BLaER1 (cell line): Measurements from ENCODE around the gene KRTAP10-9.
"Not testable (repeated sequence)": the region's sequence is repeated elsewhere in the genome, so short reads cannot be mapped to it uniquely, and the experiment has no call there.

Experiments used
- H3K27ac ChIP-seq: shearing (Covaris generic); formaldehyde crosslinking; 2 replicates; pipeline ENCODE4 v1.8.1; 2022
- H3K27me3 ChIP-seq: shearing (Covaris generic); formaldehyde crosslinking; 2 replicates; pipeline ENCODE4 v1.8.1; 2022
- H3K36me3 ChIP-seq: shearing (Covaris generic); formaldehyde crosslinking; 2 replicates; pipeline ENCODE4 v1.8.1; 2022
- H3K4me1 ChIP-seq: shearing (Covaris generic); formaldehyde crosslinking; 2 replicates; pipeline ENCODE4 v1.8.1; 2022
- H3K4me2 ChIP-seq: shearing (Covaris generic); formaldehyde crosslinking; 2 replicates; pipeline ENCODE4 v1.8.1; 2022
- H3K4me3 ChIP-seq: shearing (Covaris generic); formaldehyde crosslinking; 2 replicates; pipeline ENCODE4 v1.8.1; 2022
- H3K9ac ChIP-seq: shearing (Covaris generic); formaldehyde crosslinking; 2 replicates; pipeline ENCODE4 v1.8.1; 2022
- H3K9me3 ChIP-seq: shearing (Covaris generic); formaldehyde crosslinking; 2 replicates; pipeline ENCODE4 v1.8.1; 2022
- H4K20me1 ChIP-seq: shearing (Covaris generic); formaldehyde crosslinking; 2 replicates; pipeline ENCODE4 v1.8.1; 2022
- Cebpa-rat ChIP-seq: shearing (Covaris generic); IDR thresholded peaks from 2 replicates; pipeline ENCODE4 v1.8.1; 2022

Gene KRTAP10-9

DNA sequence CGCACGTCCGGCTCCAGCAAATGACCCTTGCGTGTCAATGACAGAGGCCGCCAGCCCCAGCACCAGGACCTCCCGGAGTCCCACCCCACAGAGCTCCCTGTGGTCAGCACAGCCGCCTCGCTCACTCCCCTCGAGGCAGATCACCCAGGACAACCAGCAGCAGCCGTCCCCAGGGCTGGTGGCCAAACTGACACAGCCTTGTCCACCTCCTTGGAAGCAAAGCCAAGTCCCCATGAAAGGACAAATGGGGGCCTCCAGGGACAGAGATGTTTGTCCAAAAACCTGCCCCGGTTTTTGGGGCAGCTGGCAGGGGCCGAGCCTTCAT, 12.4 kb downstream of the KRTAP10-9 start:
- Histone ChIP-seq H3K4me2 (no peak overlapping the region), H3K27me3 (no peaks in the 10 kb centered on the region)
- no peak for TF ChIP-seq Cebpa-rat

GRCh38 chr21:44640761-44641160, 13.9 kb downstream of the KRTAP10-9 start:
- Histone ChIP-seq H3K4me2 (no peak overlapping the region), H3K4me1 (no peaks in the 10 kb centered on the region), H3K27ac (no peak overlapping the region), H3K9ac (no peak overlapping the region), H3K27me3 (no peaks in the 10 kb centered on the region), H3K4me3 (no peak overlapping the region), H3K36me3 (no peaks in the 10 kb centered on the region), H3K9me3 (peaks cover 49% of the 10 kb centered on the region), H4K20me1 (no peaks in the 10 kb centered on the region)
- no peak for TF ChIP-seq Cebpa-rat

More for the DNA sequence above, 12.4 kb downstream of the KRTAP10-9 start:
- H3K4me3 ChIP-seq = no peak overlapping the region
- H4K20me1 ChIP-seq = no peaks in the 10 kb centered on the region
- peaks cover 35% of the 10 kb centered on the region for H3K9me3 ChIP-seq
- no peak overlapping the region for H3K9ac ChIP-seq
- H3K27ac ChIP-seq = no peak overlapping the region
- no peaks in the 10 kb centered on the region for H3K36me3 ChIP-seq
- H3K4me1 ChIP-seq = no peaks in the 10 kb centered on the region

GRCh38 chr21:44643741-44644310, 16.9 kb downstream of the KRTAP10-9 start:
- no peak overlapping the region for H3K4me3 ChIP-seq
- no peak for TF ChIP-seq Cebpa-rat
- no peak overlapping the region for H3K9ac ChIP-seq
- no peaks in the 10 kb centered on the region for H4K20me1 ChIP-seq
- no peaks in the 10 kb centered on the region for H3K36me3 ChIP-seq
- H3K4me2 ChIP-seq = no peak overlapping the region
- H3K27ac ChIP-seq = no peak overlapping the region
- H3K27me3 ChIP-seq = no peaks in the 10 kb centered on the region
- H3K4me1 ChIP-seq = peaks cover 14% of the 10 kb centered on the region
- H3K9me3 ChIP-seq = peaks cover 50% of the 10 kb centered on the region

GRCh38 chr21:44644878-44645277, 18.0 kb downstream of the KRTAP10-9 start:
- H3K4me2 ChIP-seq = no peak overlapping the region
- H3K36me3 ChIP-seq = no peaks in the 10 kb centered on the region
- no peak overlapping the region for H3K27ac ChIP-seq
- H3K9ac ChIP-seq = no peak overlapping the region
- H3K4me1 ChIP-seq = peaks cover 23% of the 10 kb centered on the region
- peaks cover 51% of the 10 kb centered on the region for H3K9me3 ChIP-seq
- no peak for TF ChIP-seq Cebpa-rat
- no peaks in the 10 kb centered on the region for H4K20me1 ChIP-seq
- no peaks in the 10 kb centered on the region for H3K27me3 ChIP-seq
- H3K4me3 ChIP-seq = no peak overlapping the region

- H3K4me3 ChIP-seq, H3K27me3 ChIP-seq, H3K27ac ChIP-seq, H3K36me3 ChIP-seq, H4K20me1 ChIP-seq: not testable (repeated sequence)
- H3K4me1 ChIP-seq = peaks cover 34% of the 10 kb centered on the region
- 0 out of 2 replicates have a peak within 1 kb of the TSS, but pooled peaks have one; percentile 15 for H3K9ac ChIP-seq
- H3K9me3 ChIP-seq = peaks cover 55% of the 10 kb centered on the region
- H3K4me2 ChIP-seq = peak within 1 kb of the TSS; percentile 12; the same call in 1 of the 2 replicates
Measured at GRCh38 chr21:44646366-44647221, 19.7 kb downstream of the KRTAP10-9 start, which contains the start of gene KRTAP10-11. Gene KRTAP10-11 (plus strand): TSS chr21:44646414. CDS start chr21:44646459, 45 bp downstream.

DNA sequence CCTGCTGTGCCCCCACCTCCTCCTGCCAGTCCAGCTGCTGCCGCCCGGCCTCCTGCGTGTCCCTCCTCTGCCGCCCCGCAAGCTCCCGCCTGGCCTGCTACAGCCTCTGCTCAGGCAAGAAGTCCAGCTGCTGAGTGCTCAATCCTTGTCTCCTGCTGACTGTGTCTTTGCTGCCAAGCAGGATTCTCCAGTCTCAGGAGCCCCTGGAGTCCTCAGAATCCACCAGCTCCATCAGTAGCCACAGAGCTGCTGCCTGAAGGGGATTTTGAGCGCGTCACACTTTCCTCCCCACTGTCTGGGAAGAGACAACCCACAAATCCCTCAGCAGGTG, 20.3 kb downstream of the KRTAP10-9 start:
- Histone ChIP-seq H3K27ac (no peak overlapping the region), H3K4me3 (no peak overlapping the region), H3K27me3 (no peaks in the 10 kb centered on the region), H3K9ac (0 out of 2 replicates have a peak overlapping the region, but pooled peaks have one; percentile 15), H3K4me2 (peak overlapping the region; percentile 12; the same call in 1 of the 2 replicates), H3K36me3 (no peaks in the 10 kb centered on the region), H3K9me3 (peaks cover 59% of the 10 kb centered on the region), H4K20me1 (no peaks in the 10 kb centered on the region), H3K4me1 (peaks cover 38% of the 10 kb centered on the region)
- TF ChIP-seq Cebpa-rat = no peak

DNA sequence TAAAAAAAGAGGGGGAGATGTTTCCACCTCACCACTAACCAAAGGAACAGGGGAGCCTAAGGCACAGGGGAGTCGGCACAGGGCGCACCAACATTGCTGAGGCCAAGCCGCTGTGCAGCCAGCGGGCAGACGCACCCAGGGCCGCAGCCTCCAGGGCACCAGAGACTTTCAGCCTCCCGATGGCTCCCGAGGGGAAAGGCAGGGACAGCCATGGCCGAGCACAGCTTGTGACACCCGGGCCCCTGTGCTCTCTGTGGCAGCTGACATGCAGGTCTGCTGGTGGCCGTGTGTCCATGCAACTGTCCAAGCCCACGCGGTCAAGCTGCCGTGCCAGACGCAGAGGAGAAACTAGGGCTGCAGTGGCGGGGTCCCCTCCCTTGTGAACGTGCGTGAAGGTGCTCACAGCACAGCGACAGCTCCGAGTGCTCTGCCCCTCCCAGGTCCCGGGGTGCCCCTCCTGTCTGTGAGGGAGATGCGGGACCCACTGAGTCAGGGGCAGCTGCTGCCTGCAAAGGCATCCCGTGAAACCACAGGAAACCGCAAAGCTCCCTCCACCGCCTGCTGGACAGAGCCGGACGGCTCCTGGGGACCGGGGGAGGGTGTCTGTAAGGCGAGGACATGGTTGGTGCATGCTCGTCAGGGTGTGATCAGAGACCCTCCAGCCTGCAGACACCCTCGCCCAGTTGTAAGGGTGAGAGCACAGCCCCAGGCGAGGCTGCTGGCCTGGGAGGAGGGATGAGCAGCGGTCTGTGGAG, 21.8 kb downstream of the KRTAP10-9 start:
- Histone ChIP-seq H3K4me1 (peaks cover 53% of the 10 kb centered on the region), H3K9ac (no peak overlapping the region), H3K27ac (no peak overlapping the region; the same call in 1 of the 2 replicates), H3K27me3 (no peaks in the 10 kb centered on the region), H4K20me1 (no peaks in the 10 kb centered on the region), H3K4me3 (no peak overlapping the region), H3K9me3 (peaks cover 60% of the 10 kb centered on the region), H3K36me3 (no peaks in the 10 kb centered on the region), H3K4me2 (peak overlapping the region; percentile 52)
- TF ChIP-seq Cebpa-rat = no peak

- Histone ChIP-seq H3K9ac (no peak overlapping the region), H4K20me1 (no peaks in the 10 kb centered on the region), H3K4me3 (no peak overlapping the region), H3K4me1 (peaks cover 62% of the 10 kb centered on the region), H3K27ac (no peak overlapping the region), H3K4me2 (peak overlapping the region; percentile 52), H3K36me3 (no peaks in the 10 kb centered on the region), H3K9me3 (peaks cover 60% of the 10 kb centered on the region), H3K27me3 (no peaks in the 10 kb centered on the region)
- TF ChIP-seq Cebpa-rat = no peak
Measured at GRCh38 chr21:44649521-44650100, 22.7 kb downstream of the KRTAP10-9 start.

GRCh38 chr21:44650265-44650972, 23.5 kb downstream of the KRTAP10-9 start:
- H4K20me1 ChIP-seq = no peaks in the 10 kb centered on the region
- peak overlapping the region; percentile 41; the same call in 1 of the 2 replicates for H3K4me2 ChIP-seq
- peak overlapping the region; percentile 58 for H3K27ac ChIP-seq
- H3K27me3 ChIP-seq = no peaks in the 10 kb centered on the region
- no peak overlapping the region for H3K4me3 ChIP-seq
- H3K36me3 ChIP-seq = no peaks in the 10 kb centered on the region
- peaks cover 66% of the 10 kb centered on the region for H3K4me1 ChIP-seq
- TF ChIP-seq Cebpa-rat = no peak
- peaks cover 58% of the 10 kb centered on the region for H3K9me3 ChIP-seq
- H3K9ac ChIP-seq = no peak overlapping the region
